WTC11 (cell line): ENCODE measurements around the gene MLC1. TPM values are rescaled to one million over a fixed set of nuclear protein-coding genes. Genes with fewer than 3 reads are reported as not detected.

ENCODE experiments used
- ATAC-seq: fragments of 200-7000 bp; cut with Tn5 transposase; 2 replicates; pipeline ENCODE4 v1.10.0; 2021; ENCODE audit warnings: mild to moderate bottlenecking, moderate library complexity
- CTCF ChIA-PET: fragments of 300-600 bp; sonication (Branson Sonifier 250); formaldehyde crosslinking; loops from one replicate; lab custom pipeline; 2021; ENCODE audit warnings: antibody characterized with exemption; lab: Charles Lee
- POLR2A ChIA-PET: fragments of 350-600 bp; sonication (Branson Sonifier 250); formaldehyde crosslinking; loops from one replicate; lab custom pipeline; 2021; ENCODE audit warnings: antibody characterized with exemption; lab: Charles Lee
- DNase-seq: peaks from one replicate; pipeline ENCODE4 v3.0.0; 2021; ENCODE audit warnings: low spot score
- H3K27ac Mint-ChIP-seq: 2 replicates; pipeline ENCODE4 v1.8.0; 2021; ENCODE audit warnings: mixed read lengths
- H3K27me3 Mint-ChIP-seq: 2 replicates; pipeline ENCODE4 v1.8.0; 2021; ENCODE audit warnings: low read depth, mild to moderate bottlenecking, moderate library complexity, mixed read lengths
- H3K36me3 Mint-ChIP-seq: 2 replicates; pipeline ENCODE4 v1.8.0; 2021; ENCODE audit warnings: mixed read lengths
- H3K4me1 Mint-ChIP-seq: 2 replicates; pipeline ENCODE4 v1.8.0; 2022; ENCODE audit warnings: mixed read lengths
- H3K4me3 Mint-ChIP-seq: 2 replicates; pipeline ENCODE4 v1.8.0; 2021; ENCODE audit warnings: mild to moderate bottlenecking, moderate library complexity, mixed read lengths
- H3K9me3 Mint-ChIP-seq: 2 replicates; pipeline ENCODE4 v1.8.0; 2021; ENCODE audit warnings: mixed read lengths
- AR ChIP-seq: fragments of 250-450 bp; sonication (Bioruptor Pico); IDR thresholded peaks from 2 replicates; pipeline ENCODE4 v1.9.0; 2021; ENCODE audit warnings: mild to moderate bottlenecking
- ATF1 ChIP-seq: sonication (generic); formaldehyde crosslinking; IDR thresholded peaks from 2 replicates; pipeline ENCODE4 v1.8.1; 2023; ENCODE audit warnings: mild to moderate bottlenecking, moderate library complexity, missing genetic modification reagents
- ATF3 ChIP-seq: sonication (generic); formaldehyde crosslinking; conservative IDR thresholded peaks from 2 replicates; pipeline ENCODE4 v1.8.1; 2022; ENCODE audit warnings: mild to moderate bottlenecking, missing genetic modification reagents
- CBFB ChIP-seq: sonication (generic); formaldehyde crosslinking; IDR thresholded peaks from 2 replicates; pipeline ENCODE4 v1.8.1; 2022; ENCODE audit warnings: mild to moderate bottlenecking, low read depth, missing genetic modification reagents
- EMX1 ChIP-seq: fragments of 250-450 bp; sonication (Bioruptor Pico); IDR thresholded peaks from 2 replicates; pipeline ENCODE4 v1.8.0; 2021; ENCODE audit warnings: mild to moderate bottlenecking
- FOXK1 ChIP-seq: sonication (generic); formaldehyde crosslinking; IDR thresholded peaks from 2 replicates; pipeline ENCODE4 v1.8.0; 2022; ENCODE audit warnings: mild to moderate bottlenecking, moderate library complexity, missing genetic modification reagents
- KAT7 ChIP-seq: sonication (generic); formaldehyde crosslinking; IDR thresholded peaks from 2 replicates; pipeline ENCODE4 v1.8.1; 2023; ENCODE audit warnings: missing genetic modification reagents, mild to moderate bottlenecking, borderline replicate concordance
- NR1H2 ChIP-seq: sonication (generic); formaldehyde crosslinking; IDR thresholded peaks from 2 replicates; pipeline ENCODE4 v1.9.0; 2021; ENCODE audit warnings: mild to moderate bottlenecking, moderate library complexity, missing genetic modification reagents
- PREB ChIP-seq: sonication (generic); formaldehyde crosslinking; IDR thresholded peaks from 2 replicates; pipeline ENCODE4 v1.8.1; 2022; ENCODE audit warnings: mild to moderate bottlenecking, missing genetic modification reagents, moderate library complexity, borderline replicate concordance
- ZMAT4 ChIP-seq: fragments of 250-450 bp; sonication (Bioruptor Pico); IDR thresholded peaks from 2 replicates; pipeline ENCODE4 v1.9.0; 2021; ENCODE audit warnings: mild to moderate bottlenecking
- ZNF138 ChIP-seq: sonication (generic); formaldehyde crosslinking; conservative IDR thresholded peaks from 2 replicates; pipeline ENCODE4 v1.8.1; 2022; ENCODE audit warnings: mild to moderate bottlenecking, moderate library complexity, missing genetic modification reagents
- ZNF281 ChIP-seq: sonication (generic); formaldehyde crosslinking; IDR thresholded peaks from 2 replicates; pipeline ENCODE4 v1.8.0; 2023; ENCODE audit warnings: mild to moderate bottlenecking, missing genetic modification reagents
- ZNF416 ChIP-seq: fragments of 250-450 bp; sonication (Bioruptor Pico); IDR thresholded peaks from 2 replicates; pipeline ENCODE4 v1.9.0; 2021; ENCODE audit warnings: mild to moderate bottlenecking, inconsistent platforms
- ZNF532 ChIP-seq: fragments of 250-450 bp; sonication (Bioruptor Pico); IDR thresholded peaks from 2 replicates; pipeline ENCODE4 v1.9.0; 2021; ENCODE audit warnings: mild to moderate bottlenecking, borderline replicate concordance
- total RNA-seq: library from RNA; stranded (reverse); gene quantifications from 3 replicates; pipeline ENCODE4 v1.2.3, GENCODE V29; 2021

MLC1 gene
- total RNA-seq, 1 experiment from 2014 or later, result 0.13 TPM

GRCh38 chr22:50105208-50106100, 20.2 kb upstream of the MLC1 start:
- ChIA-PET CTCF (interaction anchor here (0.9 to 2.5 kb wide), 3 partner anchors 36 to 75 kb away, joined by 4 to 9 read pairs (median 5); no protein-coding TSS in a partner anchor), POLR2A (no interaction called here)
- Mint-ChIP-seq H3K4me3 (no peak overlapping the region), H3K4me1 (no peaks in the 10 kb centered on the region), H3K36me3 (no peaks in the 10 kb centered on the region), H3K27ac (no peak overlapping the region), H3K27me3 (no peaks in the 10 kb centered on the region), H3K9me3 (no peaks in the 10 kb centered on the region)
- ATAC-seq (no peak), DNase-seq (no peak)
- TF ChIP-seq AR (CRISPR knock-in tag) (no peak), FOXK1 (CRISPR knock-in tag) (no peak), ZNF532 (CRISPR knock-in tag) (no peak), EMX1 (no peak), ATF3 (CRISPR knock-in tag) (no peak), ATF1 (CRISPR knock-in tag) (no peak), ZNF416 (CRISPR knock-in tag) (no peak), ZNF281 (CRISPR knock-in tag) (no peak), PREB (CRISPR knock-in tag) (no peak), KAT7 (no peak), CBFB (CRISPR knock-in tag) (no peak), ZNF138 (CRISPR knock-in tag) (no peak), ZMAT4 (CRISPR knock-in tag) (no peak), NR1H2 (no peak)
